ENCODE results near the gene FGFR4. TPM values are rescaled to one million over a fixed set of nuclear protein-coding genes. Genes with fewer than 3 reads are reported as not detected.
A peak's percentile ranks its signal among the peaks of the same experiment; 100 is the strongest.

Gene FGFR4
- total RNA-seq, 2 donors from 2014 or later = 0.75 to 2.3 TPM

GRCh38 chr5:177112589-177113220 lies 26.0 kb downstream of the FGFR4 start:
- H3K9me3 Mint-ChIP-seq = peaks cover 0 to 5% of the 10 kb centered on the region in 2 donors
- no peak overlapping the region for H3K27ac Mint-ChIP-seq
- H3K36me3 Mint-ChIP-seq = peaks cover 0 to 14% of the 10 kb centered on the region in 2 donors
- ATAC-seq (no peak), DNase-seq (ENCODE audit: low spot score in 2 of 2) (no peak)

GRCh38 chr5:177113566-177114424 lies 27.1 kb downstream of the FGFR4 start:
- ATAC-seq = peak; percentile 33 to 59
- Mint-ChIP-seq H3K36me3 (peaks cover 0 to 14% of the 10 kb centered on the region in 2 donors), H3K27ac (no peak overlapping the region), H3K9me3 (peaks cover 0 to 5% of the 10 kb centered on the region in 2 donors)
- peak; percentile 75 to 86 for DNase-seq (ENCODE audit: low spot score in 2 of 2)

- H3K36me3 Mint-ChIP-seq = peaks cover 0 to 14% of the 10 kb centered on the region in 2 donors
- H3K9me3 Mint-ChIP-seq = peaks cover 0 to 5% of the 10 kb centered on the region in 2 donors
- peak; percentile 89 to 100 for ATAC-seq
- peak overlapping the region; percentile 80 to 90 for H3K27ac Mint-ChIP-seq
- peak; percentile 81 to 91 for DNase-seq (ENCODE audit: low spot score in 2 of 2)
Measured at GRCh38 chr5:177116631-177117373, 30.1 kb downstream of the FGFR4 start.

- ATAC-seq (no peak), DNase-seq (ENCODE audit: low spot score in 2 of 2) (no peak)
- Mint-ChIP-seq H3K36me3 (peaks cover 0 to 14% of the 10 kb centered on the region in 2 donors), H3K9me3 (peaks cover 0 to 6% of the 10 kb centered on the region in 2 donors), H3K27ac (peak overlapping the region; percentile 65 to 80)
Measured at GRCh38 chr5:177117441-177118045, 30.8 kb downstream of the FGFR4 start.

- H3K9me3 Mint-ChIP-seq = peaks cover 0 to 5% of the 10 kb centered on the region in 2 donors
- no peaks in the 10 kb centered on the region for H3K36me3 Mint-ChIP-seq
- no peak overlapping the region for H3K27ac Mint-ChIP-seq
- ATAC-seq (no peak), DNase-seq (ENCODE audit: low spot score in 2 of 2) (no peak)
Measured at GRCh38 chr5:177122566-177122965, 35.9 kb downstream of the FGFR4 start.

- DNase-seq (ENCODE audit: low spot score in 2 of 2) (no peak), ATAC-seq (no peak)
Measured at GRCh38 chr5:177123789-177124485, 37.2 kb downstream of the FGFR4 start.

GRCh38 chr5:177124486-177124991 lies 37.8 kb downstream of the FGFR4 start:
- DNase-seq (ENCODE audit: low spot score in 2 of 2) (no peak), ATAC-seq (peak; percentile 51 to 55)
- peaks cover 0 to 5% of the 10 kb centered on the region in 2 donors for H3K9me3 Mint-ChIP-seq

More at GRCh38 chr5:177123789-177124485, 37.2 kb downstream of the FGFR4 start:
- no peak overlapping the region for H3K27ac Mint-ChIP-seq
- peaks cover 0 to 5% of the 10 kb centered on the region in 2 donors for H3K9me3 Mint-ChIP-seq
- no peaks in the 10 kb centered on the region for H3K36me3 Mint-ChIP-seq

GRCh38 chr5:177126771-177127170 lies 40.1 kb downstream of the FGFR4 start:
- Mint-ChIP-seq H3K36me3 (no peaks in the 10 kb centered on the region), H3K27ac (no peak overlapping the region), H3K9me3 (peaks cover 0 to 5% of the 10 kb centered on the region in 2 donors)
- ATAC-seq (no peak), DNase-seq (ENCODE audit: low spot score in 2 of 2) (no peak)

More at GRCh38 chr5:177124486-177124991, 37.8 kb downstream of the FGFR4 start:
- no peaks in the 10 kb centered on the region for H3K36me3 Mint-ChIP-seq
- no peak overlapping the region for H3K27ac Mint-ChIP-seq

- Mint-ChIP-seq H3K27ac (peak overlapping the region; percentile 31 to 44), H3K9me3 (no peaks in the 10 kb centered on the region), H3K36me3 (no peaks in the 10 kb centered on the region)
- ATAC-seq = no peak
- DNase-seq (ENCODE audit: low spot score in 2 of 2) = no peak
Measured at GRCh38 chr5:177128551-177128981, 41.9 kb downstream of the FGFR4 start.

GRCh38 chr5:177130211-177131018 lies 43.7 kb downstream of the FGFR4 start:
- peaks cover 9 to 11% of the 10 kb centered on the region in 2 donors for H3K36me3 Mint-ChIP-seq
- ATAC-seq (no peak), DNase-seq (ENCODE audit: low spot score in 2 of 2) (no peak)
- H3K9me3 Mint-ChIP-seq = no peaks in the 10 kb centered on the region
- H3K27ac Mint-ChIP-seq = no peak overlapping the region

- H3K36me3 Mint-ChIP-seq = peaks cover 13 to 15% of the 10 kb centered on the region in 2 donors
- DNase-seq (ENCODE audit: low spot score in 2 of 2) (no peak), ATAC-seq (no peak)
- H3K27ac Mint-ChIP-seq = no peak overlapping the region
- no peaks in the 10 kb centered on the region for H3K9me3 Mint-ChIP-seq
Measured at GRCh38 chr5:177131019-177131320, 44.3 kb downstream of the FGFR4 start.

GRCh38 chr5:177131352-177132135 lies 44.8 kb downstream of the FGFR4 start:
- H3K27ac Mint-ChIP-seq = no peak overlapping the region
- no peaks in the 10 kb centered on the region for H3K9me3 Mint-ChIP-seq
- ATAC-seq = no peak
- peaks cover 14 to 15% of the 10 kb centered on the region in 2 donors for H3K36me3 Mint-ChIP-seq
- DNase-seq (ENCODE audit: low spot score in 2 of 2) = no peak

GRCh38 chr5:177132136-177133095 lies 45.7 kb downstream of the FGFR4 start:
- ATAC-seq (peak; percentile 25 to 31), DNase-seq (ENCODE audit: low spot score in 2 of 2) (peak in 1 of 2 donors; percentile 73)
- Mint-ChIP-seq H3K36me3 (peaks cover 15 to 23% of the 10 kb centered on the region in 2 donors), H3K9me3 (no peaks in the 10 kb centered on the region), H3K27ac (peak overlapping the region in 1 of 2 donors; percentile 73)

Data from activated naive CD4-positive, alpha-beta T cell treated with anti-CD3 and anti-CD28 coated beads, Interleukin-2, amount 50 U/mL, for 72 hours (primary cell).